ENCODE data around the gene TRIM8. TPM values are rescaled to one million over a fixed set of nuclear protein-coding genes. Genes with fewer than 3 reads are reported as not detected.

Gene TRIM8
- total and polyA plus RNA-seq, 2 donors (not counting 1 experiment from before 2014, with no cell fraction given): 44.9 to 74.4 TPM

- no CpG with 5 or more reads among the region's 3 CpGs for WGBS (ENCODE audit: insufficient coverage)
- H3K4me3 Mint-ChIP-seq: no peak overlapping the region
- Histone ChIP-seq H3K4me2 (replicated peaks; ENCODE audit: low read depth, low read length, poor library complexity, severe bottlenecking) (no peak overlapping the region), H3K4me1 (ENCODE audit: control insufficient read depth in 2 of 2, insufficient read depth in 2 of 2, low read length in 2 of 2) (peaks cover 0 to 7% of the 10 kb centered on the region in 2 donors), H3K27ac (ENCODE audit: low read length in 2 of 2) (no peak overlapping the region), H3K9me3 (ENCODE audit: control extremely low read depth in 1 of 3, control insufficient read depth in 2 of 3, insufficient read depth in 1 of 3, low read length in 2 of 3) (no peaks in the 10 kb centered on the region), H3K4me3 (ENCODE audit: control extremely low read depth in 1 of 5, extremely low read depth in 1 of 5, insufficient read depth in 1 of 5, low read depth in 2 of 5, low read length in 4 of 5) (no peak overlapping the region), H3K36me3 (replicated peaks in 1 of 2; ENCODE audit: control extremely low read depth in 1 of 2, control insufficient read depth in 1 of 2, extremely low read depth in 1 of 2, insufficient read depth in 2 of 2, low read length in 1 of 2) (peaks cover 2 to 4% of the 10 kb centered on the region in 2 experiments), H4K20me1 (ENCODE audit: control insufficient read depth, insufficient read depth, low read length, poor library complexity, severe bottlenecking) (no peaks in the 10 kb centered on the region), H2AFZ (ENCODE audit: insufficient read depth, low read depth, low read length, poor library complexity, severe bottlenecking) (no peak overlapping the region), H3K79me2 (ENCODE audit: control insufficient read depth, insufficient read depth, low read length) (peaks cover under 1% of the 10 kb centered on the region), H3K9ac (ENCODE audit: low read length) (no peak overlapping the region), H3K27me3 (replicated peaks in 1 of 4; ENCODE audit: control extremely low read depth in 1 of 4, control insufficient read depth in 3 of 4, insufficient read depth in 4 of 4, low read length in 3 of 4) (no peaks in the 10 kb centered on the region)
- H3K27me3 Mint-ChIP-seq: no peaks in the 10 kb centered on the region
- CTCF ChIA-PET: interaction anchor here (0.7 to 1.9 kb wide), 2 partner anchors 12 to 13 kb away, joined by 4 to 7 read pairs; partner anchors contain the start of gene ARL3
- intact Hi-C loops (cut with micrococcal nuclease): no loop called here
- TF ChIP-seq CTCF (IDR thresholded peaks at IDR 0.05): no peak
- no peak for TF ChIP-seq EZH2 (IDR thresholded peaks at IDR 0.05; ENCODE audit: borderline replicate concordance, insufficient read depth, low read depth, low read length, poor library complexity, severe bottlenecking)
- DNase-seq (no peak), ATAC-seq (ENCODE audit: low read depth) (no peak)
- POLR2A ChIA-PET: interaction anchor here (0.7 kb wide), 1 partner anchor 9 kb away, joined by 4 read pairs; no protein-coding TSS in a partner anchor
- no peaks in the 10 kb centered on the region for H3K9me3 Mint-ChIP-seq (ENCODE audit: insufficient read depth)
- no peak overlapping the region for H3K27ac Mint-ChIP-seq
- no peaks in the 10 kb centered on the region for H3K4me1 Mint-ChIP-seq
Measured at GRCh38 chr10:102701272-102701671, 57.0 kb downstream of the TRIM8 start.

GRCh38 chr10:102701796-102702195, 57.5 kb downstream of the TRIM8 start:
- H3K4me2 ChIP-seq (replicated peaks; ENCODE audit: low read depth, low read length, poor library complexity, severe bottlenecking): no peak overlapping the region
- no peaks in the 10 kb centered on the region for H3K27me3 Mint-ChIP-seq
- H3K36me3 ChIP-seq (replicated peaks in 1 of 2; ENCODE audit: control extremely low read depth in 1 of 2, control insufficient read depth in 1 of 2, extremely low read depth in 1 of 2, insufficient read depth in 2 of 2, low read length in 1 of 2): peaks cover under 1 to 4% of the 10 kb centered on the region in 2 experiments
- no peaks in the 10 kb centered on the region for H3K27me3 ChIP-seq (replicated peaks in 1 of 4; ENCODE audit: control extremely low read depth in 1 of 4, control insufficient read depth in 3 of 4, insufficient read depth in 4 of 4, low read length in 3 of 4)
- no peak overlapping the region for H2AFZ ChIP-seq (ENCODE audit: insufficient read depth, low read depth, low read length, poor library complexity, severe bottlenecking)
- DNase-seq (no peak), ATAC-seq (ENCODE audit: low read depth) (no peak)
- no peak overlapping the region for H3K9ac ChIP-seq (ENCODE audit: low read length)
- H3K4me1 Mint-ChIP-seq: no peaks in the 10 kb centered on the region
- intact Hi-C loops (cut with micrococcal nuclease): no loop called here
- no peak overlapping the region for H3K4me3 ChIP-seq (ENCODE audit: control extremely low read depth in 1 of 5, extremely low read depth in 1 of 5, insufficient read depth in 1 of 5, low read depth in 2 of 5, low read length in 4 of 5)
- ChIA-PET CTCF (interaction anchor here (1.9 kb wide), 1 partner anchor 11 kb away, joined by 7 read pairs; the partner anchor contains the start of gene ARL3), POLR2A (interaction anchor here (0.7 kb wide), 1 partner anchor 8 kb away, joined by 4 read pairs; no protein-coding TSS in a partner anchor)
- H3K9me3 Mint-ChIP-seq (ENCODE audit: insufficient read depth): no peaks in the 10 kb centered on the region
- no peaks in the 10 kb centered on the region for H4K20me1 ChIP-seq (ENCODE audit: control insufficient read depth, insufficient read depth, low read length, poor library complexity, severe bottlenecking)
- TF ChIP-seq EZH2 (IDR thresholded peaks at IDR 0.05; ENCODE audit: borderline replicate concordance, insufficient read depth, low read depth, low read length, poor library complexity, severe bottlenecking) (no peak), CTCF (IDR thresholded peaks at IDR 0.05) (no peak)
- H3K9me3 ChIP-seq (ENCODE audit: control extremely low read depth in 1 of 3, control insufficient read depth in 2 of 3, insufficient read depth in 1 of 3, low read length in 2 of 3): no peaks in the 10 kb centered on the region
- no peak overlapping the region for H3K27ac Mint-ChIP-seq
- H3K27ac ChIP-seq (ENCODE audit: low read length in 2 of 2): no peak overlapping the region
- peaks cover 0 to 7% of the 10 kb centered on the region in 2 donors for H3K4me1 ChIP-seq (ENCODE audit: control insufficient read depth in 2 of 2, insufficient read depth in 2 of 2, low read length in 2 of 2)
- H3K4me3 Mint-ChIP-seq: no peak overlapping the region
- WGBS (ENCODE audit: insufficient coverage): no CpG with 5 or more reads among the region's 3 CpGs
- H3K79me2 ChIP-seq (ENCODE audit: control insufficient read depth, insufficient read depth, low read length): peaks cover 4% of the 10 kb centered on the region
